ENCODE results near the gene SSTR4.

Gene SSTR4

GRCh38 chr20:23007886-23008655 lies 27.0 kb upstream of the SSTR4 start:
- ATAC-seq: no peak
- Mint-ChIP-seq H3K27ac (no peak overlapping the region), H3K36me3 (ENCODE audit: low read depth) (no peaks in the 10 kb centered on the region), H3K27me3 (no peaks in the 10 kb centered on the region), H3K4me3 (no peak overlapping the region), H3K4me1 (no peaks in the 10 kb centered on the region), H3K9me3 (no peaks in the 10 kb centered on the region)
- DNase-seq: no peak

DNA sequence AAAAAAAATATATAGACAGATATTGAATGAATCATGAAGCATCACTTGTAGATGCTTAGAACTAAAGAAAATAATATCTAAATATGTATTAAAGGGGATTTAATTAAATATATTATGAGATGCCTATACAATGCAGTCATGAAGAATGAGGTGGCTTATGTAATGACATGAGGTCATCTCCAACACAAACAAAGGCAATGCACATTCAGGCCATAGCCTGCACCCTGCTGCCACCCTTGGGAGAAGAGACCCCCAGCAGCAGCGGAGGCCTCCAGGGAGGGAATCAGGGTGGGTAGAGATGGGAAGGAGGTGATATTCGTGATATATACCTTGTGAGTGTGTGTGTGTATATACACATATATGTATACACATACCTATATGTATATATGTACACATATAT lies 26.4 kb upstream of the SSTR4 start:
- DNase-seq (no peak), ATAC-seq (no peak)
- H3K4me3 Mint-ChIP-seq: no peak overlapping the region
- no peaks in the 10 kb centered on the region for H3K27me3 Mint-ChIP-seq
- no peaks in the 10 kb centered on the region for H3K9me3 Mint-ChIP-seq
- no peaks in the 10 kb centered on the region for H3K4me1 Mint-ChIP-seq
- H3K27ac Mint-ChIP-seq: no peak overlapping the region
- no peaks in the 10 kb centered on the region for H3K36me3 Mint-ChIP-seq (ENCODE audit: low read depth)

GRCh38 chr20:23009636-23010035 lies 25.5 kb upstream of the SSTR4 start:
- no peak overlapping the region for H3K4me3 Mint-ChIP-seq
- no peak for ATAC-seq
- no peaks in the 10 kb centered on the region for H3K4me1 Mint-ChIP-seq
- no peak overlapping the region for H3K27ac Mint-ChIP-seq
- H3K27me3 Mint-ChIP-seq: no peaks in the 10 kb centered on the region
- H3K9me3 Mint-ChIP-seq: no peaks in the 10 kb centered on the region
- DNase-seq: no peak
- no peaks in the 10 kb centered on the region for H3K36me3 Mint-ChIP-seq (ENCODE audit: low read depth)

DNA sequence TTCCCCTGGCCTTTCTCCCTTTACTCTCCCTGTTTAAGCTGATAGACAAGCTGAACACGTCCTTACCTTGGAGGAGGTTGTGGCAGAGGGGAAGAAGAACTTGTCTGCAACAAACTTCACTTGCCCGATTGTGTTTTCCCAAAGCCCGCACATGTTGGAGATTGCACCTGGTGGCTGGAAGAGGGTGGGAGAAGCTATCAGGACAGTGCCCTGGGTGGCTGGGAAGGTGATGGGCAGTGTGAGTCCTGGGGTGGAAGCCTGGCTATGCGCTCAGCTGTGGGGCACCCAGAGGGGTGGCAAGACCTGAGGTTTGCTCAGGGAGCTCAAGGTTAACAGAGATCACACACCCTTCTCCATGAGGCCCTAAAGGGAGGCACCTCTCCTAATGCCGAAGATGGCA lies 25.0 kb upstream of the SSTR4 start:
- DNase-seq (no peak), ATAC-seq (no peak)
- Mint-ChIP-seq H3K27me3 (no peaks in the 10 kb centered on the region), H3K27ac (no peak overlapping the region), H3K4me3 (no peak overlapping the region), H3K36me3 (ENCODE audit: low read depth) (no peaks in the 10 kb centered on the region), H3K9me3 (no peaks in the 10 kb centered on the region), H3K4me1 (no peaks in the 10 kb centered on the region)

DNA sequence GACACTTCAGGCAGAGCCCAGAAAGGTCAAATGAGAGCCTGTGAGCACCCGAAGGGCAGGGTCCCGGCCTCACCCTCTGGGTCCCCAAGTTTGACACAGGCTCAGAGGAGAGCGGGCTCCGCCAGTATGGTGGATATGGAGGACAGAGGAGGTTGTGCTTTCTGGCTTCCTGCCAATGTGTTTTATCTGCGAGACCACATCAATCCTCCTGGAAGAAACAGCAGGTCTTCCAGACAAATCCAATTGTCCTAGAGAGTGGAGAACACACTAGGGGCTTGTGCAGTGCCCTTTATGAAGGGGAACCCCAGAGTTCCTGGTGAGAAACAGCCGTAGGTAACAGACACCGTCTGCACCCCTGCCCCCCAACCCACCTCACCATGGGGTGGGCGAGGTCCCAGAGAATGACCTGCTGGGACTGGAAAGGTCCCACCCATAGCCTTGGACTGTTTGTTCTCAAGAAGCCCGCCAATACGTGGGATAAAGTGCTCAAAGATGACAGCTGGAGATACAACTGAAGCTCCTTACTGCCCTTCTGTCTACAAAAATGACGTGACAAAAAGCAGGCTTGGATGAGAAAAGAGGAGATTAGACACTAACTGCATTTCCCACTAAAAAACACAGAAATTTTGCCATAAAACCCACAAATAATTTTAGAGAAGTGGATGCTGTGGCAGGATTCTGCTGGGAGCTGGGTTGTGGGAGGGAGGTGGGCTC lies 23.9 kb upstream of the SSTR4 start:
- Mint-ChIP-seq H3K27me3 (no peaks in the 10 kb centered on the region), H3K9me3 (no peaks in the 10 kb centered on the region), H3K36me3 (ENCODE audit: low read depth) (no peaks in the 10 kb centered on the region), H3K4me3 (no peak overlapping the region), H3K4me1 (no peaks in the 10 kb centered on the region), H3K27ac (no peak overlapping the region)
- no peak for DNase-seq
- ATAC-seq: no peak

DNA sequence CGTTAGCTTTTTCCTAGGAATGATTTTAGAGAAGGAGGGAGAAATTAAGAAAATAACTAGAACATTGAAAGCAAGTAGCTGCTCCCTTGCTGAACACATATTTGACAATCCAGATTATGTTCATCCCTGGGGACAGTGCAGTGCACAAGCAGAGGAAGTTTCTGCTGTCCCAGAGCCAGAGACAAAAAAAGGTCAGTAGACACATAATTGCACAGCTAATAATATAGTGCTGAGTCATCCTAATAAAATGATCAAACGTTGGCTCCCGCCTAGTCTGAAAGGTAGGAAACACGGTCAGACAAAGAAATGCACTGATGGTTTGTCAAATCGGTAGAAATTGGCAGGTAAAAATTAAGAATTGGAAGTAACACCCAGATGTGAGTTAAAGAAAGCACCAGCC lies 21.7 kb upstream of the SSTR4 start:
- DNase-seq (no peak), ATAC-seq (no peak)
- H3K4me3 Mint-ChIP-seq: no peak overlapping the region
- H3K4me1 Mint-ChIP-seq: no peaks in the 10 kb centered on the region
- H3K27ac Mint-ChIP-seq: no peak overlapping the region
- H3K36me3 Mint-ChIP-seq (ENCODE audit: low read depth): no peaks in the 10 kb centered on the region
- H3K9me3 Mint-ChIP-seq: no peaks in the 10 kb centered on the region
- H3K27me3 Mint-ChIP-seq: no peaks in the 10 kb centered on the region

DNA sequence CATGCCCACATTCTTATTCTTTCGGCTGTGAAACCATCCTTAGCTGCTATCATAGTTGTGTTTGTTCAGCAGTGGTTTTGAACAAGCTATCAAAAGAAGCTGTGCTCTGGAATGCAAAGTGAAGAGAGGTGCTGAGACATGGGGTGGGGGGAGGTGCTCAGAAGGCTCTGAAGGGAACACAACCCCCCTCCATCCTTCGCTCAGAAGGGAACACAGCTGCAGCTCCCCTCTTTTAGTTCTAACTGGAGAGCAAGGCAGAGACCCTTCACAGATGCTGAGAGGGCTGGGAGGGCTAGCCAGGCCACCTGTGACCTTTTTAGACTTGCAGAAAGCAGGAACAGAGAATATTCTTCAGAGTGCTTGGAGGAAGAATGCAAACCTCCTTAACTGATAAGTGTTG lies 17.6 kb upstream of the SSTR4 start:
- no peaks in the 10 kb centered on the region for H3K4me1 Mint-ChIP-seq

DNA sequence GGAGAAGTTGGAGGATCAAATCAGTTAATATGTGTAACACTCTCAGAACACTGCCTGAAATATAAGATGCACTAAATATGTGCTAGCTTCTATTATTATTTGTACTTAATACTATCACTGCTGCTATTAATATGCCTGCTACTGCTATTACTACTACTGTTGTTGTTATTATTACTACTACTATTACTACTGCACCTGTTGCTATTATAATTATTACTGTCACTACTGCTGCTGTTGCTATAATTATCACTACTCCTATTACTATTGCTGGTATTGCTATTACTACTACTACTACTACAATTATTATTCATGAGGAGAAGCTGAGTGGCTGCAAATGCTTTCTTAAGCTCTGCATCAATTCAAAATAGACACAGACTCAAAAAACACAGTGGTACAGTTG lies 16.7 kb upstream of the SSTR4 start:
- Mint-ChIP-seq H3K9me3 (no peaks in the 10 kb centered on the region), H3K27ac (no peak overlapping the region), H3K27me3 (no peaks in the 10 kb centered on the region), H3K4me3 (no peak overlapping the region), H3K4me1 (no peaks in the 10 kb centered on the region), H3K36me3 (ENCODE audit: low read depth) (no peaks in the 10 kb centered on the region)
- DNase-seq (no peak), ATAC-seq (no peak)

More for the DNA sequence above, 17.6 kb upstream of the SSTR4 start:
- Mint-ChIP-seq H3K36me3 (ENCODE audit: low read depth) (no peaks in the 10 kb centered on the region), H3K9me3 (no peaks in the 10 kb centered on the region), H3K27me3 (no peaks in the 10 kb centered on the region), H3K27ac (no peak overlapping the region), H3K4me3 (no peak overlapping the region)
- no peak for DNase-seq
- no peak for ATAC-seq

DNA sequence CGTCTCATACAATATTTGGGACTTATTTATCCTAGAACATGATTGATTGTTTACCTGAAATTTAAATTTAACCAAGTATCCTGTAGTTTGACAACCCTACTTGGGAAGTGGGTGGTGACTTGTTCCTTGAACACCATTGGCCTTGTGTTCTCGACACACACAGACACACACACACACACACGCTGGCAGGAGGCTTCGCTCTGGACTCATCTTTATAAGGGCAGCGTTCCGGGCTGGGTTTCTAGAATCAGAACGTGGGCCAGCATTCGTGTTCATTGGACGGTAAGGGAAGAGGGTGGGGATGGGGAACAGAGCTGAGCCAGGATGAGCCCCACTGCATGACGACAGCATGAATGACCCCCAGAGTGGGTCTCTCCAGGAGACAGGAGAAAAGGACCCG lies 16.2 kb upstream of the SSTR4 start:
- no peaks in the 10 kb centered on the region for H3K36me3 Mint-ChIP-seq (ENCODE audit: low read depth)
- H3K27ac Mint-ChIP-seq: no peak overlapping the region
- H3K4me1 Mint-ChIP-seq: no peaks in the 10 kb centered on the region
- H3K27me3 Mint-ChIP-seq: no peaks in the 10 kb centered on the region
- no peak overlapping the region for H3K4me3 Mint-ChIP-seq
- ATAC-seq (no peak), DNase-seq (no peak)
- no peaks in the 10 kb centered on the region for H3K9me3 Mint-ChIP-seq

- H3K9me3 Mint-ChIP-seq: no peaks in the 10 kb centered on the region
- DNase-seq (no peak), ATAC-seq (no peak)
- no peaks in the 10 kb centered on the region for H3K36me3 Mint-ChIP-seq (ENCODE audit: low read depth)
- H3K4me1 Mint-ChIP-seq: no peaks in the 10 kb centered on the region
- no peak overlapping the region for H3K27ac Mint-ChIP-seq
- H3K27me3 Mint-ChIP-seq: no peaks in the 10 kb centered on the region
- H3K4me3 Mint-ChIP-seq: no peak overlapping the region
Observed at GRCh38 chr20:23019403-23019802, 15.7 kb upstream of the SSTR4 start.

DNA sequence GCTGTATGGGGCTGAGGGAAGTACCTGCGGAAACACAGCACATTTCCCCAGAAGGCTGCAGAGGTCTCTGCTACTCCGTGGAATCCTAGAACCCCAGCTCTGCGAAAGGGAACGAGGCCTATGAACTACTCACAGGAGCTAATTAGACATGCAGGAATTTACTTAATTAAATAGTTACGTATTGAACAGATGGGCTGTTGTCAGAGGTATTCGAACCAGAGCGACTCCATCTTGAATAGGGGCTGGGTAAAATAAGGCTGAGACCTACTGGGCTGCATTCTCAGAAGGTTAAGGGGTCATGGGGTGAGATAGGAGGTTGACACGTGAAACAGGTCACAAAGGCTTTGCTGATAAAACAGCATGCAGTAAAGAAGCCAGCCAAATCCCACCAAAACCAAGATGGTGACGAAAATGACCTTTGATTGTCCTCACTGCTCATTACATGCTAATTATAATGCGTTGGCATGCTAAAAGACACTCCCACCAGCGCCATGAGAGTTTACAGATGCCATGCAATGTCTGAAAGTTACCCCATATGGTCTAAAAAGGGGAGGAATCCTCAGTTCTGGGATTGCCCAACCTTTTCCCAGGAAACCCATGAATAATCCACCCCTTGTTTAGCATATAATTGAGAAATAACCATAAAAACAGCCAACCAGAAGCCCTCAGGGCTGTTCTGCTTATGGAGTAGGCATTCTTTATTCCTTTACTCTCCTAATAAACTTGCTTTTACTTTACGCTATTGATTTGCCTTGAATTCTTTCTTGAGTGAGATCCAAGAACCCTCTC lies 14.7 kb upstream of the SSTR4 start:
- H3K4me3 Mint-ChIP-seq: no peak overlapping the region
- no peak overlapping the region for H3K27ac Mint-ChIP-seq
- no peaks in the 10 kb centered on the region for H3K36me3 Mint-ChIP-seq (ENCODE audit: low read depth)
- no peaks in the 10 kb centered on the region for H3K27me3 Mint-ChIP-seq
- H3K9me3 Mint-ChIP-seq: no peaks in the 10 kb centered on the region
- no peak for ATAC-seq
- DNase-seq: no peak
- no peaks in the 10 kb centered on the region for H3K4me1 Mint-ChIP-seq

- no peaks in the 10 kb centered on the region for H3K4me1 Mint-ChIP-seq
- no peaks in the 10 kb centered on the region for H3K27me3 Mint-ChIP-seq
- no peak overlapping the region for H3K4me3 Mint-ChIP-seq
- DNase-seq: no peak
- no peak for ATAC-seq
- no peak overlapping the region for H3K27ac Mint-ChIP-seq
- H3K9me3 Mint-ChIP-seq: no peaks in the 10 kb centered on the region
- H3K36me3 Mint-ChIP-seq (ENCODE audit: low read depth): no peaks in the 10 kb centered on the region
Observed at GRCh38 chr20:23021541-23021940, 13.6 kb upstream of the SSTR4 start.

DNA sequence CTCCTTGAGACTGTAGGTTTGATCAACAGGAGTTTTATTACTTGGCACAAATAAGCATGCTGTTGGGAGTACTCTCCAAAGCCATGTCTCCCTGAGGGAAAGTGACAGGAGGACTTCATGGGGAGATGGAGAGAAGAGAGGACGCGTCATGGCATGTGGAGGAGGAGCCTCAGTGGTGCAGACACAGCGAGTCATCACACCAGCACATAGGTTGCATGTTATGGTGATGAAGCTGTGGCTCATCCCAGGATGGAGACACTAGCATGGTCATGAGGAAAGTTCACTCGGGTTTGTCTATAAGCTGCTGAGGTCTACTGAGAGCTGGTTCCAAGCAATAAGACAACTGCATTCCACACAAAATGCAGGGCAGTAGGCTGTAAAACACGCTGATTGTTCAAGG lies 13.2 kb upstream of the SSTR4 start:
- ATAC-seq (no peak), DNase-seq (no peak)
- Mint-ChIP-seq H3K36me3 (ENCODE audit: low read depth) (no peaks in the 10 kb centered on the region), H3K4me1 (no peaks in the 10 kb centered on the region), H3K4me3 (no peak overlapping the region), H3K9me3 (no peaks in the 10 kb centered on the region), H3K27ac (no peak overlapping the region), H3K27me3 (no peaks in the 10 kb centered on the region)

DNA sequence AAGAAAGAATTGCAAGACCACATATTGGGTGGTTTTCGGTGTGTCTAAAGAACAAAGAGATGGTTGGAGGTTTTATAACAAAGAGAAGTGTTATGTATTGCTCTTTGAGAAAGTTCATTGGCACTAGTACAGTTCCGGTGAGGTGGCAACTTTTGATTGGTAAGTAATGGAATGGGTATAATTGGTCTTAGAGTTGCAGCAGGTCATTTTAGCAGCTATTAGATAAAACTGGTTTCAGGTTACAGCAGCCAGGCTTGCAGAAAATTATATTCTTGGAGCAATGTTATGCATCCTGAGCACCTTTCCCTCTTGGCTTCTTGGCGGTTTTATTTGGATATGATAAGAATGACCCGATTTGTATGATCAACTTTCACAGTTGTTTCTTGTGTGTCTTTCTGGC lies 12.3 kb upstream of the SSTR4 start:
- ATAC-seq (no peak), DNase-seq (no peak)
- Mint-ChIP-seq H3K27me3 (no peaks in the 10 kb centered on the region), H3K27ac (no peak overlapping the region), H3K9me3 (no peaks in the 10 kb centered on the region), H3K4me1 (no peaks in the 10 kb centered on the region), H3K4me3 (no peak overlapping the region), H3K36me3 (ENCODE audit: low read depth) (no peaks in the 10 kb centered on the region)

- no peaks in the 10 kb centered on the region for H3K27me3 Mint-ChIP-seq
- ATAC-seq: no peak
- no peak overlapping the region for H3K4me3 Mint-ChIP-seq
- H3K36me3 Mint-ChIP-seq (ENCODE audit: low read depth): no peaks in the 10 kb centered on the region
- H3K4me1 Mint-ChIP-seq: no peaks in the 10 kb centered on the region
- H3K9me3 Mint-ChIP-seq: no peaks in the 10 kb centered on the region
- H3K27ac Mint-ChIP-seq: no peak overlapping the region
- no peak for DNase-seq
Observed at GRCh38 chr20:23023621-23024177, 11.4 kb upstream of the SSTR4 start.
